Uterus (tissue), 4 donors: ENCODE data around the gene CSNK2B. TPM values are rescaled to one million over a fixed set of nuclear protein-coding genes. Genes with fewer than 3 reads are reported as not detected.

ENCODE experiments used
- DNase-seq, 2 donors: peaks; one replicate each; pipeline ENCODE4 v3.0.0-alpha.2; 2019 to 2020
- H3K27ac ChIP-seq, 2 donors: fragments of 200-600 bp; sonication (generic); 1 replicate in 1 of 2; 2 replicates in 1 of 2; pipeline ENCODE4 v1.5.1; 2016 to 2018
- H3K27me3 ChIP-seq, 2 donors: fragments of 200-600 bp; sonication (generic); one replicate each; pipeline ENCODE4 v1.5.1; 2018 to 2019; ENCODE audit warnings: control low read depth in 1 of 2
- H3K36me3 ChIP-seq, 2 donors: fragments of 200-600 bp; sonication (generic); one replicate each; pipeline ENCODE4 v1.5.1; 2019; ENCODE audit warnings: control low read depth in 1 of 2
- H3K4me1 ChIP-seq, 2 donors: fragments of 200-600 bp; sonication (generic); one replicate each; pipeline ENCODE4 v1.5.1; 2018 to 2019; ENCODE audit warnings: control low read depth in 1 of 2
- H3K4me3 ChIP-seq, 2 donors: fragments of 200-600 bp; sonication (generic); 1 replicate in 1 of 2; 2 replicates in 1 of 2; pipeline ENCODE4 v1.5.1; 2018 to 2019; ENCODE audit warnings: mild to moderate bottlenecking in 1 of 2
- H3K9me3 ChIP-seq, 2 donors: fragments of 200-600 bp; sonication (generic); one replicate each; pipeline ENCODE4 v1.5.1; 2019; ENCODE audit warnings: control low read depth in 1 of 2
- CTCF ChIP-seq, 4 experiments: fragments of 200-600 bp in 2 of 4; fragments of 450-650 bp in 2 of 4; sonication (generic) in 2 of 4; IDR thresholded peaks; one replicate each; pipeline ENCODE4 v1.5.1; 2016 to 2019; ENCODE audit warnings: antibody characterized with exemption in 4 of 4, mild to moderate bottlenecking in 2 of 4, moderate library complexity in 1 of 4
- POLR2A ChIP-seq, 2 donors: fragments of 450-650 bp; IDR thresholded peaks; one replicate each; pipeline ENCODE4 v1.6.1; 2016; ENCODE audit warnings: antibody characterized with exemption in 2 of 2, mild to moderate bottlenecking in 1 of 2, moderate library complexity in 1 of 2
- intact Hi-C: fragments of 100-400 bp; cut with DNase I; formaldehyde crosslinking; loops from one replicate; pipeline ENCODE4 v1.15.1; 2023; ENCODE audit warnings: low total_unique reads
- total RNA-seq, 4 donors: library from RNA; depleted of rRNA in 3 of 4; stranded (reverse); fragments of >200 nt in 3 of 4; gene quantifications; one replicate each; pipeline versions ENCODE4 v1.1.0 to v1.2.4, GENCODE V29; 2014 to 2023
- donor health status: DM: yes; HTN: yes; CAD: no.

Gene CSNK2B
- total RNA-seq, 4 donors from 2014 or later = 67.5 to 157 (median 107) TPM

- Histone ChIP-seq H3K27me3 (no peaks in the 10 kb centered on the region), H3K27ac (no peak overlapping the region), H3K9me3 (no peaks in the 10 kb centered on the region), H3K4me1 (no peaks in the 10 kb centered on the region), H3K4me3 (no peak overlapping the region), H3K36me3 (no peaks in the 10 kb centered on the region)
- no peak for TF ChIP-seq POLR2A (IDR thresholded peaks at IDR 0.05)
- no peak for TF ChIP-seq CTCF (IDR thresholded peaks at IDR 0.05)
- intact Hi-C loops = no loop called here
- DNase-seq = no peak
These were observed 21.9 kb upstream of the CSNK2B start for GRCh38 chr6:31643818-31644454.

- TF ChIP-seq POLR2A (IDR thresholded peaks at IDR 0.05) (no peak), CTCF (IDR thresholded peaks at IDR 0.05) (no peak)
- DNase-seq = no peak
- Histone ChIP-seq H3K9me3 (no peaks in the 10 kb centered on the region), H3K27ac (no peak overlapping the region), H3K27me3 (no peaks in the 10 kb centered on the region), H3K4me1 (no peaks in the 10 kb centered on the region), H3K4me3 (no peak overlapping the region), H3K36me3 (no peaks in the 10 kb centered on the region)
- intact Hi-C loops = no loop called here
These were observed 20.6 kb upstream of the CSNK2B start for GRCh38 chr6:31645325-31645724.

GRCh38 chr6:31651602-31652191 lies 14.2 kb upstream of the CSNK2B start:
- Histone ChIP-seq H3K27me3 (no peaks in the 10 kb centered on the region), H3K4me3 (peak overlapping the region; percentile 56 to 84), H3K9me3 (no peaks in the 10 kb centered on the region), H3K27ac (peak overlapping the region; percentile 95 to 99), H3K36me3 (no peaks in the 10 kb centered on the region), H3K4me1 (peaks cover 0 to 3% of the 10 kb centered on the region in 2 donors)
- TF ChIP-seq POLR2A (IDR thresholded peaks at IDR 0.05) (no peak), CTCF (IDR thresholded peaks at IDR 0.05) (no peak)
- DNase-seq = no peak
- intact Hi-C loops = no loop called here

GRCh38 chr6:31652925-31653724 lies 12.8 kb upstream of the CSNK2B start:
- H3K4me3 ChIP-seq = peak overlapping the region; percentile 56 to 84
- DNase-seq = peak in 1 of 2 donors; percentile 92
- no peaks in the 10 kb centered on the region for H3K27me3 ChIP-seq
- H3K36me3 ChIP-seq = no peaks in the 10 kb centered on the region
- intact Hi-C loops = no loop called here
- no peaks in the 10 kb centered on the region for H3K9me3 ChIP-seq
- peak in 1 of 2 donors; percentile 68 for TF ChIP-seq POLR2A (IDR thresholded peaks at IDR 0.05)
- TF ChIP-seq CTCF (IDR thresholded peaks at IDR 0.05) = peak in 1 of 4 experiments; percentile 23
- peak overlapping the region; percentile 95 to 99 for H3K27ac ChIP-seq
- H3K4me1 ChIP-seq = peaks cover under 1 to 5% of the 10 kb centered on the region in 2 donors
